SKM-1 (cell line): ENCODE results near the gene TMEM232.
"Not testable (repeated sequence)": the region's sequence is repeated elsewhere in the genome, so short reads cannot be mapped to it uniquely, and the experiment has no call there.

ENCODE experiments used
- DNase-seq: peaks from one replicate; lab custom pipeline; 2025; ENCODE audit not compliant: unreplicated experiment; lab: John Stamatoyannopoulos, UW

Gene TMEM232

DNA sequence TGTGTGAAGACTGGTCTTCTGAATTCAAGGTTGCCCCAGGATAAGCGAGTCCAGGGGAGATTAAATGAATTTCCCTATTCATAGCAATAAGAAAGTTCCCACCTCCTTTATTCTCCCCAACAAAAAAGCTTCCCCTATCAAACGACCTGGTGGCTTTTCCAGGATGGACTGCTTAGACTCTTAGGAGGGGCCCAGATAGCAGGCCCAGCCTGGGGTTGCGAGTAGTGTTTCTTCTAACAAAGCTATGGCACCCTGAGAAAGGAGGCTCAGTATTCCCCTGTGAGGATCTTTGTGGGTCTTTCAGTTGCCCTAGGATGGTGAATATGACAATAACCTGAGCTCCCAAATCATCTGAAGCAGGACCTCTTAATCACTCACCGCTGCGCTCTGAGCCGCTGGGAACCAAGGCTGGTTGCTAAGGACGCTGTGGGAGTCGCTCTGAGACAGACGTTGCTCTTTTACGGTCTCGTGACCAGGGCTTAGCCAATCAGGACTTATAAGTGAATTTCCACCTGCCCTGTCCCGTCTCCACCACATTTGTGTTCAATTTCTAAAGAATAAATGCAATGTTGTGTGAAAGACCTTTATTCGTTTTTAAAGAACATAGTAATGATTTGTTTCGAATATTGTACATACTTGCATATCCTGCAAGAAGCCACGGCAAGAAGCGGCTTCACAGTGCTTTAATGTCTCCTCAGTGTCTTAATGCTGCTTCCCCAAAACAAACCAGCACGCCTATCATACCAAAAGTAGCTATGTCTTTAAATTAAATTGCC, at the start of gene TMEM232:
Gene TMEM232, minus strand, starts transcription at position 423 of the 776 bp plus-strand sequence. CDS start 59,319 bp downstream, outside the sequence.
- DNase-seq = no peak

DNA sequence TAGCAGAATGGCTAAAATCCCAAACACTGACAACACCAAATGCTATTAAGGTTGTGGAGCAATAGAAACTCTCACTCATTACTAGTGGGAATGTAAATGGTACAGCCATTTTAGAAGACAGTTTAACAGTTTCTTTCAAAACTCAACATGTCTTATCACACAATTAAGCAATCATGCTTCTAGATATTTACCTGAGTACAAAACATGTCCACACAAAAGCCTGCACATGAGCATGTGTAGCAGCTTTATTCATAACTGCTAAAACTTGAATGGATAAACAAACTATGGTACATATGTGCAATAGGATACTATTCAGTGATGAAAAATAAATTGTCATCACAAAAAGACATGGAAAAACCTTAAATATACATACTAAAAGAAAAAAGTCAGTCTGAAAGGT, 43.8 kb upstream of the TMEM232 start:
- DNase-seq = no peak

DNA sequence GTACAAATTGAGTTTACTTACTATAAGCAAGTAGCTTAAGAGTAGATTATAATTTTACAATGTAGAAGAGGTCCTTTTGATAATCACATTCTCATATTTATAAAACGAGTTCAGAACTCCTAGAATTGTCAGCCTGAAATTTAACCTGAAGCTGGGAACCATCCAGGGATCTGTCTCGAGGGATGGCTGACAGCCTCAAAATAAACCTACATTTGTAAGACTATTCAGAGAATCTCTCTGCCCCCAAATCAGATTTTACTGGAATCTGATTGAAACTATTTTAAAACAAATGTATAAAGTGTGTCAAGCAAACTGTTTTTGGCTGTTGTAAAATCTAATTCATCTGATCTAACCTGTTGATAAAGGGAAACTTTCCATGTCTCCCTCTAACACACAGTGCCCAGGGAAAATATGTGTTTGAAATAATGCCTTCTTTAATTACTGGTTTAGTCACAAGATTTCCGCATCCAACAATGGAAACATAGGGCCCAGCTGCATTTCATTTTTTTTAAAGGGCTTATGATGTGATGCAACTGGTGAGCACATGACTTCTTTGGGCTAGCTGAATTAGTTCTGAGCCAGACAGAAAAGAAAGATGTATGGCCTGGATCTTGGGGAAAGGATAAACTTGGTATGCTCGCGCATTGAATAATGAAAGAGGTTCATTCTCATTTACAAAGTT, 42.7 kb upstream of the TMEM232 start:
- DNase-seq = no peak

DNA sequence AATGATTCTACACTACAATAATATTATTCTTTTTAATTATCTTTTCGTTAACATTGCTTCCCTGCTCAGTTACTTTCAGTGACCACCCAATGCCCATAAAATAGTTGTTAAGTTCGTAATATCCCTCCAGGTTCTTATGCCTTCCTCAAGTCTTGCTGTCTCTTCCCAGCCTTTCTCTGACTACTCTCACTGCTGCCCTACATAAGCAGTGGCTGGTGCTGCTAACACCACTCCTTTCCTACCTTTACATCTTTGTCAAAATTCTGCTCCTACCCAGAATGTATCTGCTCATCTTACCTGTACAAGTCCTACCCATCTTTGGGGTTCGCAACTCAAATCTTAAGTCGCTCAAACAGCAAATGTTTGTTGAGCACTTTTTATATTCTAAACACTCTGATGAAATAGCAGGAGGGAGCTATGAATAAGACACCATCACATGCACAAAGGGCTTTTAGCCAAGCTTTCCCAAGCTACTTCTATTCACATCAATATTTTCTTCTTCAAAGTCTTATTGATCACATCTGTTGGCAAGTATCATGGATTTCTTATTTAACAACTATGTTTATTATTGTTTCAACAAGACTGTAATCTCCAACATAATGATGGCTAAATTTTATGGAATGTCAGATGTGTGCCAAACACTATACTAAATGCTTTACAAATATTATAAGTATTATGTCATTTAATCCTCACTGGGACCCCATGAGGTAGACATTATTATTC, 41.8 kb upstream of the TMEM232 start:
- DNase-seq = no peak

DNA sequence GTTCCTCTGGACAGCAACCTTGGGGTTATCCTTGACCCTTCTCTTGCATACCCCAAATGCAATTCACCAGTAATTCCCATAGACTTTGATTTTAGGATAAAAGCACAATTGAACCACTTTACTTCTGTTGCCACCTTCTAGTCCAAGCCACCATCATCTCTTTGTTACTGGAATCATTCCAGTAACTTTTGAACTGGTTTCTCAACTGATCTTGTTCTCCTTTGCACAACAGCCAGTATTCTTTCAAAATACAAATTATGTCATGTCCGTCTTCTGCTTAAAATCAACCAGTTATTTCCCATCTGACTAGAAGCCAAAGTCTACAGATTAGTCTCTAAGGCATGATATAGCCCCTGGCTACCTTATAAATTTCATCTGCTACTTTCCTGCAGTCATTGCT, 33.7 kb upstream of the TMEM232 start:
- no peak for DNase-seq

DNA sequence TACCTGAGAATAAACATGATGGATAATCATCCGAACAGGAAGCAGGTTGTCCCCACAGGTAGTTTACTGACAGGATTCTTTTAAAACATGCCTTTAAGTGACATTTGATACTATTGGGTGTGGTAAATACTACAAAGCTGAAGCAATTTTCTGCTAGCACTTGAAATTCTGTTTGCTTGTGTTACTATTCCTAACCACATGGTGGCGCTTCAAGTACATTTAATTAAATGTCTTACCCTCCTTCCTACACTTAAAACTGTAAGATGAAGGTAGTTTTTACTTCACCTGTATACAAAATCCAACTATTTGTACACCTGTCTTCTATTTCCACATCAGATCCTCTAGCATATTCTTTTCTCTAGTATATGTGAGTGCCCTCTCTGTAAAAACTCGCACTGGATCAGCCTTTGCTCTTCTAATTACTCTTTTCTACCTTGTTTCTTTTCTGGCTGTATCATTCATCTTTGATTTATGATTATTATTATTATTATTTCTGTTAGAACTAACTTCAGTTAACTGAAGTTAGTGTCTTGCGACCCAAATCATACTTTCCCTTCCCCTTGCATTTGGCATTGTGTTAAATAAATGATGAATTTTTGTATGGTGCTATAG, 30.8 kb upstream of the TMEM232 start:
- DNase-seq = no peak

DNA sequence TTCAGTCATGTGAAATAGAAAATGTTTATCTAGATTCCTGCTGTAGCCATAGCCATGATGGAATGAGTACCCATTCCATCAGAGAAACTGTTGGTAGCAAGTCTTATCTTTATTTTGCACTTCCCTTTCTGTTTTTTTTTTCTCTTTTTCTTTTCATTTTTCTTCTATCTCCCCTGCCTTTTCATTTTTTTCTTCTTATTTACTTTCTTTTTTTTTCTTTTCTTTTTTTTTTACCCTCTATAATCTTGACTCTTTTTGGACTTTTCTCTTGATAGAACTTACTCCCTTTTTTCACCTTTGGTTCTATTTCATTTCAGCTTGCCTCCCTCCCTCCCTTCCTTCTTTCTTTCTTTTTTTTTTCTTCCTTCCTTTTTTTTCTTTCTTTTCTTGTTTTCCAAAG, 27.7 kb upstream of the TMEM232 start:
- no peak for DNase-seq

DNA sequence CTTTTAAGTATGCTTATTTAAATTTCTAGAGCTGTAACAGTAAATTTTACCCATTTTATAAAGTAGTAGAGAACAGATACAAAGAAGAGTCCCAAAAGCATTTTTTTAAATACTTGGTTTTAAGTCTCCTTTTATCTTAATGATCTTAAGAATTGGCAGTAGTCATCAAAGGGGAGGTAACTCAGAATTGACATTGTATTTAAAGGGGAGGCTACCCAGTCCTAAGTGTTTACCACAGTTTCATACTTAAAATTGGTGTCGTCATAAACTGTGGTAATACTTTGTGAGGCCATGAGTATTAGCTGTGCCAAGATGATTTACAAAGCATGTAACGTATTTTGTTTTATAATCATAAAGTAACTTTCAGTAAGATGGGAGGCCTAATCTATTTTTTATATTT, 27.1 kb upstream of the TMEM232 start:
- no peak for DNase-seq

DNA sequence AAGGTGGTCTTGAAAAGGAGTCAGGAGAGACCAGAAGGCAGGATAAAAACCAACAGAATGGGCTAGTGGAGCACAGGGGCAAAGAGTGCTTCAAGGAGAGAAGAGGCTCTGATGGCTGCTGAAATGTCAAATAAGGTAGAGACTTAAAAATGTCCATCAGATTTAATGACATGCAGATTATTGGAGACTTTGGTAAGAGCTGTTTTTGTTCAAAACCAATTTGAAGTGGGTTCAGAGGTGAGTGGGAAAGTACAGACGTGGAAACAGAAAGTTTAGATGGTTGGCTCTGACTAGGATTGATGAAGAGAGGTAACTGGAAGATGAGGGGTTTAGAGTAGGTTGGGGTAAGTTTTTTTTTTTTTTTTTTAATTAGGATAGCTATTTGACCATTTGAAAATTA, 26.5 kb upstream of the TMEM232 start:
- DNase-seq = no peak

DNA sequence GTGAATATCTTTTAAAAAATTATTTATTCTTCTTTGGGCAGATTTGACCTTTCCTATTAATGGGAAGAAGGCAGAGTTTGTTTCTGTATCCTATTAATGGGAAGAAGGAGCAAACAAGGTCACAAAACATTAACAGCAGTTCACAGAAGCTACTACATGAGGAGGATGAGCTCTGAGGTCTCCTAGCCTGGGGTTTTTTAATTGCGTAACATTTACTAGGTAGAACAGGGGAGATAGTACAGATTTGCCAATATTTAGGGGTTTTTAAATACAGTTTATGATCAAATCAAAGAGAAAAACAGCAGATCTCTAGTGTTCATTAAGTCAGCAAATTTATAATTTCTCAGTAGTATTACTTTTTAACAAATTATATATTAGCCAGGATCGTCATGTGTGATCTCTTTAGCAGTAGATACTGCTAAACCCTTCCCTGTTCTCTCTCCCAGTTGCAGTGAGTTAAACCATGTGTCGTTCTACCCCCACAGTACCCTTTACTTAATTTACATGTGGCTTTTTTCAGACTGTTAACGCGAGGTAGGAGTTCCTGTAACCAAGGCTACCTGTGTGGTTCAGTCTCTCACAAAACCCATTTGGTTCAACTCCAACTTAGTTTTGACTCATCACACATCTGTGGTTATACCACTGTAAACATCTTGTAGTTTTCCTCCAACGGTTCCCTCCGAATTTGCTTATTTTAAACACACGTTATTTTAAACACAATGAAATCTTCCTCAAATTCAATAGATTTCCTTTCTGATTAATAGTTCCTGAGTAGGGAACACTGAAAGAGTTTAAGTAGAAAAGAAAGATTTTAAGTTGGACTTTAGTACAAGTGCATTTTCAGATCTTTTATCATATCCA, 25.7 kb upstream of the TMEM232 start:
- no peak for DNase-seq

DNA sequence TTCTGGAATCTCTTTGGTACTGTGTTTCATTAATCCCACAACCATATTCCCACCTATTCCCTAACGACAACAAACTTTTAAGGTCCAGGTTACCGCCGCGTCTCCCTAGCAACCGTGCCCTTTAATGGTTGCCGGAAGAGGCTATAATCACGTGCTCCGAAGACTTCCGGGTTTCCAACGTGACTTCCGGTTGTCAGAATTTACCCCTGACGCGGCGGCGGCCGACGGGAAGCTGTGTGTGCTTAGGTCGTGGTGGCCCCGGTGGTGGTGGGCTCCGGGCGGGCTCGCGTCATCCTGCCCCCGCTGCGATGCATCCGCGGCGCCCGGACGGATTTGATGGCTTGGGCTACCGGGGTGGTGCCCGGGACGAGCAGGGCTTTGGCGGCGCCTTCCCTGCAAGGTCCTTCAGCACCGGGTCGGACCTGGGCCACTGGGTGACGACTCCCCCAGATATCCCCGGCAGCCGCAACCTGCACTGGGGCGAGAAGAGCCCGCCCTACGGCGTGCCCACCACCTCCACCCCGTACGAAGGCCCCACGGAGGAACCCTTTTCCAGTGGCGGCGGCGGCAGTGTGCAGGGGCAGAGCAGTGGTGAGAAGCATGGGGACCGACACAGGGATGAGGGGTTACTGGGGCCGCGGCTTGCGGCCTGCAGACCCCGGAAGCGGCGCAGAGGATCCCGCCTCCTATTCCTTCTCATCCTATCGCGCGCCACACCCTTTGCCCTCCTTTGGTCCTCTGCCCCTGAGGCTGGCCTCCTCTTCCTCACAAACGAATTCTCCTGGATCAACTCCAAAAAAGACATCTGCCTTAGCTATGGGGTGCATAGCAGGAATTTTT, 12.6 kb upstream of the TMEM232 start, which contains the start of gene SLC25A46:
Gene SLC25A46, plus strand, starts transcription at position 196 of the 840 bp plus-strand sequence. Its CDS starts 113 bp downstream, at position 309.
- DNase-seq = peak; percentile 83

DNA sequence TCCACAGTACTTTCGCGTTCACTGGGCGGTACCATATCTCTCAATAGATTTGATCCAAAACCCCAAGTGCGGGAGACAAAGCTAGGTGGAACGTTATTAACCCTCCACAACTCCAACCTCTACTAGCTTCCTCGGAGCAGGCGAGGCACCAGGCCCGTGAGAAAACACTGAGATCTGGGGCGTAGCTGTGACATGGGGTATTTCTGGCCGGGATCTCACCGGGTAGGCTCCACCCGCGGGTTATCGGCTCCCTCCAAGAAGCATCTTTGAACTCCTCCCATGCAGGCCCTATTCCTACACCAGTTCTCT, 12.0 kb upstream of the TMEM232 start:
- no peak for DNase-seq

DNA sequence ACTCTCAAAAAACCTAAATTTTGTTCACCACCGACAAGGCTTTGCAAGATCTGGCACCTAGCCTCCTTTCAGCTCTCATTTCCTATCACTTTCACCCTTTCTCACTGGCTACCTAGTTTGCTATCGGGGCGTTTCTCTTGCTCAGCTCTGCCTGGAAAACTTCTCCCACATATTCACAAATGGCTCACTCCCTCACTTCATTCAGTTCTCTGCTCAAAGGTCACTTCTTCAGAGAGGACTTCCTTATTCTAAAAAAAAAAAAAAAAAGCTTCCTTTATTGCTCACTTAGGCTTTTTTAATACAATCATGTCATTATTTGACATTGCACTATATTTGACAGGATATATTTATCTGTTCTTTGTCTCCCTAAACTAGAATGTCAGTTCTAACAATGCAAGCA, 10.3 kb upstream of the TMEM232 start:
- no peak for DNase-seq

DNA sequence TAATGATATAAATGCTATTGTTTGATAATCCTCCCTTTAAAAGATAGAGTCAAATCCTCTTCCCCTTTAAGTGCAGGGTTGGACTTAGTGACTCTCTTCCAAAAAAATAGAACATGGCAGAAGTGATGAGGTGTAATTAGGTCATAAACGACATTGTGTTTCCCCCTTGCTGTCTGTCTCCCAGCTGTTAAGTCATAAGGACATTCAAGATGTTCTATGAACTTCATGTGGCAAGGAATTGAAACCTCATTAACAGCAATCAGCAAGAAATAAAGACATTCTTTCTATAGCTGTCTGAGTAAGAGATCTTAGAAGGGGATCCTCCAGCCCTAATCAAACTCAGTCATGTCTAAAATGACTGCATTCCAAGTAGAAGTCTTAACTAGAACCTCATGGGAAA, 9.1 kb upstream of the TMEM232 start:
- DNase-seq = no peak

DNA sequence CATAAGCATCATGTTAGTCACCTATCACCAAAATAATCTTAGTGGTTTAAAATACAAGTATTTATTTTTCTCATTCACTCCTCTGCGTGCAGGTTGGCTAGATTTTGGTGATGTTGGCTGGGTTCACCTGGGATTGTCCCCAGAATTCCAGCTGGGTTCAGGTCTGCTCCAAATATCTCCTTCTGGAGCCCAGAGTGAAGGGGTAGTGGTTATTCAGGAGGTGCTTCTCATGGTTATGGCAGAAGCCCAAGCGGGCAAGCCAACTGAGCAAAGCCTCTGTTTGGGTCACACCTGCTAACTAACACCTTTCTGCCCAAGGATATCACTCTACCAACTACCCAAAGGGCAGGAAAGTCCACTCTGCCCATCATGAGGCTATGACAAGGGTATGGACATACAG, 7.6 kb upstream of the TMEM232 start:
- no peak for DNase-seq

DNA sequence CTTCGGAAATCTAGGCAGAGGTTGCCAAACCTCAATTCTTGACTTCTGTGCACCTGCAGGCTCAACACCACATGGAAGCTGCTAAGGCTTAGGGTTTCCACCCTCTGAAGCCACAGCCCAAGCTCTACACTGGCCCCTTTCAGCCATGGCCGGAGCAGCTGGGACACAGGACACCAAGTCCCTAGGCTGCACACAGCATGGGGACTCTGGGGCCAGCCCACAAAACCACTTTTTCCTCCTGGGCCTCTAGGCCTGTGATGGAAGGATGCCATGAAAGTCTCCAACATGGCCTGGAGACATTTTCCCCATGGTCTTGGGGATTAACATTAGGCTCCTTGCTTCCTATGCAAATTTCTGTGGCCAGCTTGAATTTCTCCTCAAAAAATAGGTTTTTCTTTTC, 5.0 kb upstream of the TMEM232 start:
- not testable (repeated sequence) for DNase-seq

DNA sequence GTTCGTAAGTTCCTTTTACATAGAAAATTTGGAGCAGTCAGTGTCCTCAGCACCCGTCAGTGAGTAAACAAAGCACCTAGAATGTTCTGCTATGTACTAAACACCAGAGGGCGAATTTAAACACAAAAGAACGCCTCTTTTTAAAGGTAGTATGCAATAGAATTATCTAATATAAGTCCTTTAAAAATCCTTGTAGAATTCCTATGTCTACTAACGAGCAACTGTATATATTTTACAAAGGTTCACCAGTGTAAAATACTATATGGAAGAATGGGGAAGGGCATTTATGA, 499 bp upstream of the TMEM232 start:
- DNase-seq = no peak

DNA sequence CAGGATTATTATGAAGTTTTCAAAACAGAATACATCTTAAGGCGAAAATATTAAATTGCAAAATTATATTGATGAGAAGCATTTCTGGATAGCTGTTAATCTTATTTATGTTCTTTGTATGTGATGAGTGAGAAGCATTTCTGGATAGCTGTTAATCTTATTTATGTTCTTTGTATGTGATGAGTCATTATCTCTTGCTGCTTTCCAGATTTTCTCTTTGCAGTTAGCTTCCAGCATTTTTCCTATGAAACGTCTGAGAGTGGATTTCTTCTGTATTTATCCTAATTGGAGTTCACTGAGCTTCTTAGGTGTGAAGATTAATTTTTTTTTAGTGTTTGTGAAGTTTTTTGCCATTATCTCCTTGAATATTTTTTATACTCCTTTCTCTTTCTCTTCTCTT, 8.2 kb downstream of the TMEM232 start:
- no peak for DNase-seq

DNA sequence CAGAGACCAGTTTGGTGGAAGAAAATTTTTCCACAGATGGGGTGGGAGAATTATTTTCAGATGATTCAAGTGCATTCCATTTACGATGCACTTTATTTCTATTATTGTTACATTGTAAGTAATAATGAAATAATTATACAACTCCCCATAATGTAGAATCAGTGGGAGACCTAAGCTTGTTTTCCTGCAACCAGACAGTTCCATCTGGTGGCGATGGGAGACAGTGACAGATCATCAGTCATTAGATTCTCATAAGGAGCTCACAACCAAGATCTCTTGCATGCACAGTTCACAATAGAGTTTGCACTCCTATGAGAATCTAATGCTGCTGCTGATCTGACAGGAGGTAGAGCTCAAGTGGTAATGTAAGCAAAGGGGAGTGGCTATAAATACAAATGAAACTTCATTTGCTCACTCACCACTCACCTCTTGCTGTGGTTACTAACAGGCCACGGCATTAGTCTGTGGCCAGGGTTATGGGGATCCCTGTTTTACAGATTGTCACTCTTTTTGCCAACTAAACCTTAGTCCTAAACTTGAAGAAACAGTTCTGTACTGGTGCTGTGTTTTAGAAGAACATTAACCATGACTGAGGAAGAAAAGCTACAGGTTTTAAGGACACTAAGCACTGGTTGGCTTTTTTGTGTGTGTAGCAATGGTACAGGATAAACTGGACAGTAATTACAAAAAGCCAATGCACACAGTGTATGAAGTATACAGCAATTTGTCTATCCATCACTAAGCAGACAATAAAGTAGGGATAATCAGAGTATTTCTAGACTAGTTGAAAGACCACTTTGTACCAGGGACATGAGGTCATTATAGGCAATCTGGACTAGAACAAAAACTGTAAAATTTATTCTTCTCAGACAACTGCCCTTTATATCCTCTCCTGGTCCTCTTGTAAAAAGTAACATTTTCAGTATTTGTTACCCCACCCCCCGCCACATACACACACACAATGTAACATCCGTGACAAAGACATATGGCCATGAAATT, 9.9 kb downstream of the TMEM232 start:
- DNase-seq = no peak
